Eye (tissue), 1 donor: Measurements from ENCODE around the gene TAMM41.
A peak's percentile ranks its signal among the peaks of the same experiment; 100 is the strongest.
"Not testable (repeated sequence)": the region's sequence is repeated elsewhere in the genome, so short reads cannot be mapped to it uniquely, and the experiment has no call there.

Experiments used
- DNase-seq: peaks from one replicate; pipeline ENCODE4 v3.0.0-alpha.2; 2015

TAMM41 gene, protein sequence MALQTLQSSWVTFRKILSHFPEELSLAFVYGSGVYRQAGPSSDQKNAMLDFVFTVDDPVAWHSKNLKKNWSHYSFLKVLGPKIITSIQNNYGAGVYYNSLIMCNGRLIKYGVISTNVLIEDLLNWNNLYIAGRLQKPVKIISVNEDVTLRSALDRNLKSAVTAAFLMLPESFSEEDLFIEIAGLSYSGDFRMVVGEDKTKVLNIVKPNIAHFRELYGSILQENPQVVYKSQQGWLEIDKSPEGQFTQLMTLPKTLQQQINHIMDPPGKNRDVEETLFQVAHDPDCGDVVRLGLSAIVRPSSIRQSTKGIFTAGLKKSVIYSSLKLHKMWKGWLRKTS

DNA sequence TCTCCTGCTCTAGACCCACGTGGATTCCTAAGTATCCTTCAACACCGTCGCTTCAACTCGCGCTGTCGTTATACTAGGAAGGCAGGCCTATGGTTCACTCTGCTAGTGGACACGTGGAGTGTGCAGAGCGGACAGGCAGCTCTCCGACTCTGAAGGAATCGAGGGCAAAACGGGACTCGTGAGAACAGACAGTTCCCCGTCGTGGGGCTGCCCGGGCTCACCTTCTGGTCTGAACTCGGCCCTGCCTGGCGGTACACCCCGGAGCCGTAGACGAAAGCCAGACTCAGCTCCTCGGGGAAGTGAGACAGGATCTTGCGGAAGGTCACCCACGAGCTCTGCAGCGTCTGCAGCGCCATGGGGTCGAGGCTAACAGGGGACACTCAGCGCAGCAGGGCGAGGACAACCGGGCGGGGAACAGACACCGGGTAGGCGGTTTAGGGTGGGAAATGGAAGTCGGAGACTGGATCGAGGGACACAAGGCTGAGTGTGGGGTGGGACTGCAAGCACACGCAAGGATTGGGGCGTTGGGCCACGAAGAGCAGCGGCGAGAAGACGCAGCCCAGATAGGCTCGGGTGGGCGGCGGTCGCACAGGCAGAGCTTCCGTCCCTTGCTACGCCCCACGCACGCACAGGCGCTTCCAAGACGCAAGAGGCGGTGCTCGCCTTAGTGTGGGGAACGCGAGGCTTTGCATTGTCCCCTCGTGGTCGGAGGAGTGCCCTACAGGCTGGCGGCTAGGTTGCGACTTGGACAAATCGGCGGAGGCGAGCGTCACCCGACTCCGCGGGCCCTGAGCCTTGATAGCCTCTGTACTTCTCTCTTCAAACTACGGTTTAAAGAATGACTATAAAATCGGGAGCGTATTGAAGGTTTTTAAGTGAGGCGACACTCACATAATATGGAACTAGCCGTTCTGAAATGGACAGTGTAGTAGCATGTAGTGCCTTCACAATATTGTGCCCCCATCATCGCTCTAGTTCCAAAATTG is at the start of gene TAMM41:
Gene TAMM41 (minus strand): TSS at position 605 of the 986 bp plus-strand sequence. CDS start 249 bp downstream, at position 356.
- DNase-seq = peak; percentile 93

DNA sequence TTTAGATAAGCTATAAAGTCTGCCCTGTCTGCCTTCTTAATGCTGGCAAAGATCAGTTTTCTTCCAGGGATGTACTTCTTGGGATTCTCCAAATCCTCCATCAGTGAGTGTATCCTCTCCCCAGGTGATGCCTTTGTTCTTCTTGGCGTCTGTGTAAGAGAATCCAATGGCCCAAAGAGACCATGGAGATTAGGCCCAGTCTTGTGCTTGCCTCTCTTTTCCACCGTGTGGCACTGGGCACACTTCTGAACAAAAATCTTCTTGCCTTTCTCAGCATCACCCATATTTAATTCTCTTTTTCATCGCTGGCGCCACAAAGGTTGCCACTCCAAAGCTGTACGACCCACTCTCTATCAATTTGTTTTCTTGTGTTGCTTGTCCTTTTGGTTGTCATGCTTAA is 32.2 kb upstream of the TAMM41 start:
- DNase-seq = no peak

- DNase-seq = not testable (repeated sequence)
Observed at GRCh38 chr3:11874707-11875106, 28.0 kb upstream of the TAMM41 start.

- DNase-seq = not testable (repeated sequence)
Observed at GRCh38 chr3:11863739-11864138, 17.1 kb upstream of the TAMM41 start.

DNA sequence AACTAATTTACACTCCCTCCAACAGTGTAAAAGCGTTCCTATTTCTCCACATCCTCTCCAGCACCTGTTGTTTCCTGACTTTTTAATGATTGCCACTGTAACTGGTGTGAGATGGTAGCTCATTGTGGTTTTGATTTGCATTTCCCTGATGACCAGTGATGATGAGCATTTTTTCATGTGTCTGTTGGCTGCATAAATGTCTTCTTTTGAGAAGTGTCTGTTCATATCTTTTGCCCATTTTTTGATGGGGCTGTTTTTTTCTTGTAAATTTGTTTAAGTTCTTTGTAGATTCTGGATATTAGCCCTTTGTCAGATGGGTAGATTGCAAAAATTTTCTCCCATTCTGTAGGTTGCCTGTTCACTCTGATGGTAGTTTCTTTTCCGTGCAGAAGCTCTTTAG is 15.9 kb upstream of the TAMM41 start:
- DNase-seq = not testable (repeated sequence)

GRCh38 chr3:11862145-11862544 is 15.5 kb upstream of the TAMM41 start:
- not testable (repeated sequence) for DNase-seq

DNA sequence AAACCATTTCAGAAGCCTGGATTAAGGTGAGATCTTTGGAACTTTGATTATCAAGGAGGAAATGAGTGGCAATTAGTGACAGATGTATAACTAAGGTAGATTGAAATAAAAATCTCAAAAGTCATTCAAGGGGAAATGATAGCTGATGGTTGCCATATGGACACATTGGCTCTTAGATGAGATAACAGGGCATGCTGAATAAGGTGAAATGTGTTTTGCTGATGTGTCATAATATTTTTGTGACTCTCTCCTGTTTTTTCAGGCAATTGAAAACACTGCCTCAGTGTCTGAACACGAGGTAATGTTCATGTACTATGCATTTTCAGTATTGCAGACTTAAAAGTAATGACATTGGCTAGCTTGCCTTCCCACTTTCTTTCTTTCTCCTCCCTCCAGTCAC is 13.5 kb upstream of the TAMM41 start:
- not testable (repeated sequence) for DNase-seq

DNA sequence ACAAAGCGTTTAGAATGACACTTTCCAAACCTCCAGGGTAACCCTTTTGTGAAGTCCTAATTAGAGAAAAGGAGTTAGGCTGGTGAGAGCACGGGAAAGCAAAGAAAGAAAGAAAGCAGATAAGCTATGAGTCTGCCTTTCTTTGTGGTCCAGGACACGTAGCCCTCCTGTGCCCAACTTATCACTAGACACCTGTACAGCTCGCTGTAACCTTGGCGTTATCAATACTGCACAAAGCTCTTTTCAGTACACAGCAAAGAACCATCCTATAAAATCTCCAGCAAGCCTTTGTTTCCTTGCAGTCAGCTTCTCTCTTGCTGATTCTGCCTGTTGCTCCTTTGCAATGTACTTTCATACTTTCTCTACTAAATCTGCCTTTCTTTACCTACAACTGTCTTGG is 6.8 kb upstream of the TAMM41 start:
- DNase-seq = no peak

- DNase-seq = no peak
Observed at GRCh38 chr3:11850003-11850402, 3.3 kb upstream of the TAMM41 start.

- no peak for DNase-seq
Observed at GRCh38 chr3:11847607-11848006, 922 bp upstream of the TAMM41 start.

GRCh38 chr3:11845651-11846050 is 1.0 kb downstream of the TAMM41 start:
- no peak for DNase-seq

GRCh38 chr3:11844891-11845290 is 1.8 kb downstream of the TAMM41 start:
- no peak for DNase-seq

GRCh38 chr3:11835028-11835639 is 11.6 kb downstream of the TAMM41 start:
- DNase-seq = peak; percentile 59

DNA sequence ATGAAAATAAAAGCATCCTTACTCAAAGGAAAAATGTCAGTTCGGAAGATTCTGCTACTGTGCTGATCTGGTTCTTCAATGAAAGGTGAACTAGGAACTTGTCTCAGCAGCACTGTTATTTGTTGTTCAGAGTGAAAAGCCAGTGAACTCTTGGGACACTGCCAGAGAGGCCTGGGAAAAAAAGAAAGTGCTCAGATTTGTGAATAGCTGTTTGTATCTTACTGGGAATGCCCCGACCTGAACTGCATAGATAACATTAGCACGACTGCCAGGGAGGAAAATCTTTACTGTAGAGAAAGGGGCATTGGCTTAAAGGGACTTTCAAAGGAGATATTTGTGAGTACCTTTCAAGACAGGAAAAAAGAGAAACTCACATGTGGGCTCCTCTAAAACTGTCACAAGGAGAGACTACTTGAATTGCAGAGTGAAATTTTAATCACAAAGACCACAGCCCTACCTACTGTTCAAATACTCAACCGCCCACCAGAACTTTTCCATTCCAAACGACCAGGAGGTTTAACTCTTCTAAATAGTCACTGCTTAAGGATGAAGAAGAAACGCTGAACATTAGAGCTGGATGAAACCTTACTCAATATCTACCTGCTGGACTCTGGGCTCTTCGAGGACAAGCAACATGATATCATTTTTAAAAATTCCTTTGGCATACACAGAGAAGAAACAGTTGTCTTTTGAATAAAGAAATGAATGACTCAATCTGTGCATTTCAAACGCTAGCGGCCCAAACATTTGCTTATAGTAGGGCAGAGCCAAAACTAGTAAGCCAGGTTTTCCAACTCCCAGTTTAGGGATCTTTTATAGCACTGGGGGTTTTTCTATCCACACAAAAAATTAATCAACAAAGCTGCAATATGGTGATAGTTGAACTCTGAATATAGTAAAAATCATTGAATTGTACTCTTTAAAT is 13.4 kb downstream of the TAMM41 start:
- no peak for DNase-seq

DNA sequence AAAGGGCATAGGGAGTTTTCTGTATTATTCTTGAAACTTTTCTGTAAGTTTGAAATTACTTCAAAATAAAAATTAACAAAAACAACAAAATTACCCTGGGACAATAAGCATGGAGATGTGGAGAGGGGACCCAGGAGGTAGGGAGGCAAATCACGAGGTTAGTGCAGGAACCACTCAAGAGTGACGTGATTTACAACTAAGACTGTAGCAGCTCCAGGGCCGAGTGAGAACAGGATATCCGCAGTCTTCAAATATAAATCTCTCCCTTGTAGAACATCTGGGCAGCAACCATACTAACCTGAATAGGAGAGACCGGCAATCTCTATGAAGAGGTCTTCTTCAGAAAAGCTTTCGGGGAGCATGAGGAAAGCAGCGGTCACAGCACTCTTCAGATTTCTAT is 17.3 kb downstream of the TAMM41 start:
- no peak for DNase-seq

DNA sequence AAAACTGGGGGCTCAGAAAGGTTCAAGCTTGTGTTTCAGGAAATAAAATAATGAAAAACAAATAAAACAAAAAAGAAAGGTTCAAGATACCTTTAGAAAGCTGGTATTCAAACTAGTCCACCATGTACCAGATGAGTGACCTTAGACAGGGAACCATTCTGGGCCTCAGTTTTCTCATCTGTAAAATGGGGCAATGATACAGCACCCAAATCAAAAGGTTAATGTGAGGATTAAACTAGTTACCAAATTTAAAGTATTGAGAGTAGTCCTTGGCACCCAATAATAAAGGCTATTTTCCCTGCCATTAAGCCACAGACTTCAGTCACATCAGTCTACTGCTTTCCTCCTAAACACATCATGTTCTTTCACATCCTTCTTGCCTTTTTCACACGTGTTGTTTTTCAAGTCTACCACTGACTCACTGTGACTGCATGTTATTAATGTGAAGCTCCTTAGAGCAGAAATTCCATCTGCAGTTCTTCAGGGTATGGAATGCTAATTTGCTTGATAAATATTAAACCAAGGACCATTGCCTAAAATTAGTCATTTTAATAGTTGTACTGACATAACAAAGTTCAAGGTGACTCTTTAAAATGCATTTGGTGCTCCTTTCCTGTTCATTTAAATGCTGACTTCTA is 19.9 kb downstream of the TAMM41 start:
- DNase-seq = no peak

- DNase-seq = no peak
Observed at GRCh38 chr3:11825301-11825700, 21.4 kb downstream of the TAMM41 start.

- peak; percentile 20 for DNase-seq
Observed at GRCh38 chr3:11820531-11821041, 26.1 kb downstream of the TAMM41 start.

GRCh38 chr3:11819146-11819689 is 27.5 kb downstream of the TAMM41 start:
- no peak for DNase-seq

DNA sequence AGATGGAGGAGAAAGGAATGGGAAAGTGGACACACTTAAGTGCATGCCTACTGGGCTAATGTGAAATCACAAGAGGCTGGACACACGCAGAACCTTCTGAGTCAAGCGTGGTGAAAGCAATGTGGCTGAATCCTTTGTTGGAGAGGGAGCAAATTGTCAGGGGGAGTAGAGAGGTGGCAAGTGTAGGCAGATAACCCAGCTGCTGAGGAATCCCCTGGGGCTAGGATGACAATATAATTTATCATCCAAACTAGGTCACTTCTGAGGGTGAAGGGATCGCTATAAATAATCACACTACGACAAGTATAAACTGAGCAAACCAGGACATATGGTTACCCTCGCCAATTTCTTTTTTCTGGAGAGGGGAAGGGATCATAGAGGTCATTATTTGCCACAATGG is 28.7 kb downstream of the TAMM41 start:
- DNase-seq = peak; percentile 87

DNA sequence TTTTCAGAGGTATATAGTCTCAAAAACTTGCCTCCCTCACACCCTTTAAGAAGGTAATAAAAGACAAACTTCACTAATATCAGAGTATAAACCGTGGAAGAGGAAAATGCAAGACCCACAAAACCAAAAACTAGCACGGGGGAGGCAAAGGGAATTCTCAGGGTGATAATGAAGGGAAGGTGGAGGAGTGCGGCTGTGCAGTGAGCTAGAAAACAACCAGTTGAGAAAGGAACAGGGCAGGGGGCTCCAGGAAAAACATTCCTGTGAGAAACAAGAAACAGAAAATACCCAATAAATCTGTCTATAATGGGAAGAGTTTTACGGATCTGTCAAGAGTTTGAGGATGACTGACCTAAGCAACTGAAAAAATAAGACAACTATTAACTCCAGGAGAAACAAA is 31.6 kb downstream of the TAMM41 start:
- DNase-seq = no peak
